HG03565 (cell line): ENCODE results near the gene ATAD2B.
"Not testable (repeated sequence)": the region's sequence is repeated elsewhere in the genome, so short reads cannot be mapped to it uniquely, and the experiment has no call there.

ENCODE experiments used
- ATAC-seq: cut with Tn5 transposase; IDR thresholded peaks from one replicate; pipeline ENCODE4 v1.9.1; 2021; ENCODE audit warnings: mild to moderate bottlenecking, moderate library complexity; ENCODE audit not compliant: unreplicated experiment

Gene ATAD2B

GRCh38 chr2:23753291-23754010 is 173.5 kb downstream of the ATAD2B start:
- no peak for ATAC-seq

GRCh38 chr2:23751747-23752265 is 175.1 kb downstream of the ATAD2B start:
- no peak for ATAC-seq

GRCh38 chr2:23746141-23746863 is 180.6 kb downstream of the ATAD2B start:
- ATAC-seq = no peak

- no peak for ATAC-seq
Measured at GRCh38 chr2:23745726-23746105, 181.2 kb downstream of the ATAD2B start.

GRCh38 chr2:23745068-23745725 is 181.7 kb downstream of the ATAD2B start:
- ATAC-seq = no peak

GRCh38 chr2:23736783-23737182 is 190.1 kb downstream of the ATAD2B start:
- ATAC-seq = not testable (repeated sequence)

GRCh38 chr2:23734416-23734815 is 192.5 kb downstream of the ATAD2B start:
- ATAC-seq = no peak

- ATAC-seq = not testable (repeated sequence)
Measured at GRCh38 chr2:23723029-23723428, 203.9 kb downstream of the ATAD2B start.

- no peak for ATAC-seq
Measured at GRCh38 chr2:23722255-23722654, 204.7 kb downstream of the ATAD2B start.

GRCh38 chr2:23721454-23721826 is 205.5 kb downstream of the ATAD2B start:
- no peak for ATAC-seq

- no peak for ATAC-seq
Measured at GRCh38 chr2:23720705-23721453, 206.0 kb downstream of the ATAD2B start.

GRCh38 chr2:23719716-23720115 is 207.2 kb downstream of the ATAD2B start:
- ATAC-seq = no peak

- no peak for ATAC-seq
Measured at GRCh38 chr2:23718931-23719700, 207.8 kb downstream of the ATAD2B start.

GRCh38 chr2:23713351-23713750 is 213.6 kb downstream of the ATAD2B start:
- no peak for ATAC-seq

GRCh38 chr2:23712756-23713151 is 214.2 kb downstream of the ATAD2B start:
- no peak for ATAC-seq

GRCh38 chr2:23711979-23712755 is 214.8 kb downstream of the ATAD2B start:
- ATAC-seq = no peak

- no peak for ATAC-seq
Measured at GRCh38 chr2:23709311-23709710, 217.6 kb downstream of the ATAD2B start.

GRCh38 chr2:23708771-23709170 is 218.2 kb downstream of the ATAD2B start:
- ATAC-seq = no peak

GRCh38 chr2:23707096-23707495 is 219.8 kb downstream of the ATAD2B start:
- ATAC-seq = no peak
